Measurements from ENCODE around the gene PRM1. TPM values are rescaled to one million over a fixed set of nuclear protein-coding genes. Genes with fewer than 3 reads are reported as not detected.

Gene PRM1
- total and polyA plus RNA-seq, 2 of the 13 experiments (the other 11 are each of a cell fraction or from before 2014, with no cell fraction given) = not detected

DNA sequence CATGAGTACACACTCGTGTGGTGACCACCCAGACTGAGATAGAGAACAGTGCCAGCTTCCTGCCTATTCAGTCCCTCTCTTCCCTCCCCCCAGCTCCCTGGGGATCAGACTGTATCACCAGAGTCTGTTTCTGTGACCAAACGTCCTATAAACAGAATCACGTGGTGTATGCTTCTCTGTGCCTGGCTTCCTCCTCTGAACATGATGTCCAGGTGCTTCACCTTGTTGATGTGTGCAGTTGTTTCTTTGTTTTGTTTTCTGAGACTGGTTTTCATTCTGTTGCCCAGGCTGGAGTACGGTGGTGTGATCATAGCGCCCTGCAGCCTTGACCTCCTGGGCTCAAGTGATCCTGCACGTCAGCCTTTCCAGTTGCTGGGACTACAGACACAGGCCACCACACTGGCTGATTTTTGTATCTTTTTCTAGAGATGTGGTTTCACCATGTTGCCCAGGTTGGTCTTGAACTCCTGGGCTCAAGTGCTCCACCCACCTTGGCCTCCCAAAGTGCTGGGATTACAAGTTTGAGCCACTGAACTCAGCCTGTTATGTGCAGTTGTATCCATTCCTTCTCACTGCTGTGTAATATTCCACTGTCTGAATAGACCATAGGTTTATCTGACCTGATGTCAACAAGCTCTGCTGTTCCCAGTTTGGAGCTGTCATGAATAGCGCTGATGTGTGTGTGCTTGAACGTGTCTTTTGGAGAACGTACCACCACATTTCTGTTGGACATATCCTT lies 28.9 kb upstream of the PRM1 start (continued):
- TF ChIP-seq, protein P1, sequence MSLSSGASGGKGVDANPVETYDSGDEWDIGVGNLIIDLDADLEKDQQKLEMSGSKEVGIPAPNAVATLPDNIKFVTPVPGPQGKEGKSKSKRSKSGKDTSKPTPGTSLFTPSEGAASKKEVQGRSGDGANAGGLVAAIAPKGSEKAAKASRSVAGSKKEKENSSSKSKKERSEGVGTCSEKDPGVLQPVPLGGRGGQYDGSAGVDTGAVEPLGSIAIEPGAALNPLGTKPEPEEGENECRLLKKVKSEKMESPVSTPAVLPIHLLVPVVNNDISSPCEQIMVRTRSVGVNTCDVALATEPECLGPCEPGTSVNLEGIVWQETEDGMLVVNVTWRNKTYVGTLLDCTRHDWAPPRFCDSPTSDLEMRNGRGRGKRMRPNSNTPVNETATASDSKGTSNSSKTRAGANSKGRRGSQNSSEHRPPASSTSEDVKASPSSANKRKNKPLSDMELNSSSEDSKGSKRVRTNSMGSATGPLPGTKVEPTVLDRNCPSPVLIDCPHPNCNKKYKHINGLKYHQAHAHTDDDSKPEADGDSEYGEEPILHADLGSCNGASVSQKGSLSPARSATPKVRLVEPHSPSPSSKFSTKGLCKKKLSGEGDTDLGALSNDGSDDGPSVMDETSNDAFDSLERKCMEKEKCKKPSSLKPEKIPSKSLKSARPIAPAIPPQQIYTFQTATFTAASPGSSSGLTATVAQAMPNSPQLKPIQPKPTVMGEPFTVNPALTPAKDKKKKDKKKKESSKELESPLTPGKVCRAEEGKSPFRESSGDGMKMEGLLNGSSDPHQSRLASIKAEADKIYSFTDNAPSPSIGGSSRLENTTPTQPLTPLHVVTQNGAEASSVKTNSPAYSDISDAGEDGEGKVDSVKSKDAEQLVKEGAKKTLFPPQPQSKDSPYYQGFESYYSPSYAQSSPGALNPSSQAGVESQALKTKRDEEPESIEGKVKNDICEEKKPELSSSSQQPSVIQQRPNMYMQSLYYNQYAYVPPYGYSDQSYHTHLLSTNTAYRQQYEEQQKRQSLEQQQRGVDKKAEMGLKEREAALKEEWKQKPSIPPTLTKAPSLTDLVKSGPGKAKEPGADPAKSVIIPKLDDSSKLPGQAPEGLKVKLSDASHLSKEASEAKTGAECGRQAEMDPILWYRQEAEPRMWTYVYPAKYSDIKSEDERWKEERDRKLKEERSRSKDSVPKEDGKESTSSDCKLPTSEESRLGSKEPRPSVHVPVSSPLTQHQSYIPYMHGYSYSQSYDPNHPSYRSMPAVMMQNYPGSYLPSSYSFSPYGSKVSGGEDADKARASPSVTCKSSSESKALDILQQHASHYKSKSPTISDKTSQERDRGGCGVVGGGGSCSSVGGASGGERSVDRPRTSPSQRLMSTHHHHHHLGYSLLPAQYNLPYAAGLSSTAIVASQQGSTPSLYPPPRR (CRISPR knock-in tag; IDR thresholded peaks at IDR 0.05; ENCODE audit: borderline replicate concordance) = peak; percentile 78; the same call in 1 of the 2 replicates
- TF ChIP-seq ZNF577 (CRISPR knock-in tag; IDR thresholded peaks at IDR 0.05; ENCODE audit: borderline replicate concordance, low read depth) (no peak), FLYWCH1 (CRISPR knock-in tag; IDR thresholded peaks at IDR 0.05) (no peak), DNMT3B (CRISPR knock-in tag; conservative IDR thresholded peaks at IDR 0.05) (no peak), ZSCAN12 (CRISPR knock-in tag; IDR thresholded peaks at IDR 0.05) (no peak), STAT5B (CRISPR knock-in tag; IDR thresholded peaks at IDR 0.05) (no peak), HIVEP1 (CRISPR knock-in tag; IDR thresholded peaks at IDR 0.05) (no peak), HOXA9 (CRISPR knock-in tag; IDR thresholded peaks at IDR 0.05; ENCODE audit: borderline replicate concordance) (no peak), ZNF546 (CRISPR knock-in tag; conservative IDR thresholded peaks at IDR 0.05) (peak; percentile 86; the same call in 1 of the 2 replicates), ZNF20 (CRISPR knock-in tag; IDR thresholded peaks at IDR 0.05) (no peak), NR2F6 (IDR thresholded peaks at IDR 0.05) (peak; percentile 97), NR2F6 (CRISPR knock-in tag; IDR thresholded peaks at IDR 0.05) (peak; percentile 99), PCBP2 (optimal IDR thresholded peaks at IDR 0.05; ENCODE audit: low read depth, low read length, poor library complexity, severe bottlenecking) (no peak)
- TF ChIP-seq, protein P2, sequence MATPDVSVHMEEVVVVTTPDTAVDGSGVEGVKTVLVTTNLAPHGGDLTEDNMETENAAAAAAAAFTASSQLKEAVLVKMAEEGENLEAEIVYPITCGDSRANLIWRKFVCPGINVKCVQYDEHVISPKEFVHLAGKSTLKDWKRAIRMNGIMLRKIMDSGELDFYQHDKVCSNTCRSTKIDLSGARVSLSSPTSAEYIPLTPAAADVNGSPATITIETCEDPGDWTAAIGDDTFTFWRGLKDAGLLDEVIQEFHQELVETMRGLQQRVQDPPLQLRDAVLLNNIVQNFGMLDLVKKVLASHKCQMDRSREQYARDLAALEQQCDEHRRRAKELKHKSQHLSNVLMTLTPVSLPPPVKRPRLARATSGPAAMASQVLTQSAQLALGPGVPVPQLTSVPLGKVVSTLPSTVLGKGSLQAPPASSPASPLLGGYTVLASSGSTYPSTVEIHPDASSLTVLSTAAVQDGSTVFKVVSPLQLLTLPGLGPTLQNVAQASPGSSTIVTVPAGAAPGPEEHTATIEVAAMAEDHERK (CRISPR knock-in tag; IDR thresholded peaks at IDR 0.05; ENCODE audit: low read depth) = no peak
- TF ChIP-seq, protein P3, sequence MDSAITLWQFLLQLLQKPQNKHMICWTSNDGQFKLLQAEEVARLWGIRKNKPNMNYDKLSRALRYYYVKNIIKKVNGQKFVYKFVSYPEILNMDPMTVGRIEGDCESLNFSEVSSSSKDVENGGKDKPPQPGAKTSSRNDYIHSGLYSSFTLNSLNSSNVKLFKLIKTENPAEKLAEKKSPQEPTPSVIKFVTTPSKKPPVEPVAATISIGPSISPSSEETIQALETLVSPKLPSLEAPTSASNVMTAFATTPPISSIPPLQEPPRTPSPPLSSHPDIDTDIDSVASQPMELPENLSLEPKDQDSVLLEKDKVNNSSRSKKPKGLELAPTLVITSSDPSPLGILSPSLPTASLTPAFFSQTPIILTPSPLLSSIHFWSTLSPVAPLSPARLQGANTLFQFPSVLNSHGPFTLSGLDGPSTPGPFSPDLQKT (CRISPR knock-in tag; IDR thresholded peaks at IDR 0.05; ENCODE audit: borderline replicate concordance) = no peak
- TF ChIP-seq, protein P4, sequence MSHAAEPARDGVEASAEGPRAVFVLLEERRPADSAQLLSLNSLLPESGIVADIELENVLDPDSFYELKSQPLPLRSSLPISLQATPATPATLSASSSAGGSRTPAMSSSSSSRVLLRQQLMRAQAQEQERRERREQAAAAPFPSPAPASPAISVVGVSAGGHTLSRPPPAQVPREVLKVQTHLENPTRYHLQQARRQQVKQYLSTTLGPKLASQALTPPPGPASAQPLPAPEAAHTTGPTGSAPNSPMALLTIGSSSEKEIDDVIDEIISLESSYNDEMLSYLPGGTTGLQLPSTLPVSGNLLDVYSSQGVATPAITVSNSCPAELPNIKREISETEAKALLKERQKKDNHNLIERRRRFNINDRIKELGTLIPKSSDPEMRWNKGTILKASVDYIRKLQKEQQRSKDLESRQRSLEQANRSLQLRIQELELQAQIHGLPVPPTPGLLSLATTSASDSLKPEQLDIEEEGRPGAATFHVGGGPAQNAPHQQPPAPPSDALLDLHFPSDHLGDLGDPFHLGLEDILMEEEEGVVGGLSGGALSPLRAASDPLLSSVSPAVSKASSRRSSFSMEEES (CRISPR knock-in tag; IDR thresholded peaks at IDR 0.05) = peak; percentile 95
- TF ChIP-seq, protein P5, sequence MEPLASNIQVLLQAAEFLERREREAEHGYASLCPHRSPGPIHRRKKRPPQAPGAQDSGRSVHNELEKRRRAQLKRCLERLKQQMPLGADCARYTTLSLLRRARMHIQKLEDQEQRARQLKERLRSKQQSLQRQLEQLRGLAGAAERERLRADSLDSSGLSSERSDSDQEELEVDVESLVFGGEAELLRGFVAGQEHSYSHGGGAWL (CRISPR knock-in tag; IDR thresholded peaks at IDR 0.05) = peak; percentile 45; the same call in 1 of the 2 replicates
- TF ChIP-seq, protein P6, sequence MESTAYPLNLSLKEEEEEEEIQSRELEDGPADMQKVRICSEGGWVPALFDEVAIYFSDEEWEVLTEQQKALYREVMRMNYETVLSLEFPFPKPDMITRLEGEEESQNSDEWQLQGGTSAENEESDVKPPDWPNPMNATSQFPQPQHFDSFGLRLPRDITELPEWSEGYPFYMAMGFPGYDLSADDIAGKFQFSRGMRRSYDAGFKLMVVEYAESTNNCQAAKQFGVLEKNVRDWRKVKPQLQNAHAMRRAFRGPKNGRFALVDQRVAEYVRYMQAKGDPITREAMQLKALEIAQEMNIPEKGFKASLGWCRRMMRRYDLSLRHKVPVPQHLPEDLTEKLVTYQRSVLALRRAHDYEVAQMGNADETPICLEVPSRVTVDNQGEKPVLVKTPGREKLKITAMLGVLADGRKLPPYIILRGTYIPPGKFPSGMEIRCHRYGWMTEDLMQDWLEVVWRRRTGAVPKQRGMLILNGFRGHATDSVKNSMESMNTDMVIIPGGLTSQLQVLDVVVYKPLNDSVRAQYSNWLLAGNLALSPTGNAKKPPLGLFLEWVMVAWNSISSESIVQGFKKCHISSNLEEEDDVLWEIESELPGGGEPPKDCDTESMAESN (CRISPR knock-in tag; conservative IDR thresholded peaks at IDR 0.05) = peak; percentile 73; the same call in 1 of the 2 replicates
